OCI-LY1 (cell line): ENCODE data around the gene NUFIP2.

ENCODE experiments used
- CTCF ChIP-seq: fragments of 200-600 bp; sonication (generic), shearing (Covaris generic); IDR thresholded peaks from 2 replicates; pipeline ENCODE4 v1.5.1; 2017; ENCODE audit warnings: mild to moderate bottlenecking, antibody characterized with exemption, low read length, moderate library complexity, mixed read lengths
- EZH2 ChIP-seq: fragments of 200-600 bp; sonication (generic), shearing (Covaris generic); IDR thresholded peaks from 2 replicates; pipeline ENCODE4 v1.8.0; 2017; ENCODE audit warnings: borderline replicate concordance, mixed run types, mild to moderate bottlenecking, antibody characterized with exemption, low read length, moderate library complexity, mixed read lengths

GRCh38 chr17:29233301-29233700 is 60.6 kb downstream of the NUFIP2 start:
- TF ChIP-seq CTCF (no peak), EZH2 (no peak)
